Activated T-helper 1 cell treated with anti-CD3 and anti-CD28 coated beads, Interleukin-2, amount 50 U/mL, for 16 hours (primary cell): Measurements from ENCODE around the gene SUPT3H.

ENCODE experiments used
- DNase-seq, 2 donors: peaks; one replicate each; pipeline ENCODE4 v3.0.0-alpha.2; 2020; ENCODE audit warnings: low read depth in 1 of 2, low spot score in 1 of 2

SUPT3H gene

DNA sequence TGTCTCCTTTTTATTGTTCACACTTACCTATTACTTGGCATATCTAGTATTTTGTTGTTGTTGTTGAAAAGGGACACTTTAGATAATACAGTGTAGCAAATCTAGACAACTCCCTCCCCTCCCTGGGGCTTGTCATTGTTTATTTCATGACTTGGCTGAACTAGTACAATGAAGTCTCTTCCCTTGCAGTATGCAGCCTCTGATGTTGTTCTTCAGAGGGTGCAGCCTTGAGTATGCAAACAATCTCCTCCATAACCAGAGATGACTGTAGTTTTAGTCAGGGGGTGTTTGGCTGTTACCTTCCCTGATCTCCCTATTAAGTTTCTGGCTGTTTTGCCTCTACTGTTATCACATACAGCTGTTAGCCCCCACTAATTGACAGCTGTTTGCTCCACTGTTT, 365.0 kb downstream of the SUPT3H start:
- no peak for DNase-seq

- no peak for DNase-seq
These were observed 368.2 kb downstream of the SUPT3H start for GRCh38 chr6:45009576-45009975.

DNA sequence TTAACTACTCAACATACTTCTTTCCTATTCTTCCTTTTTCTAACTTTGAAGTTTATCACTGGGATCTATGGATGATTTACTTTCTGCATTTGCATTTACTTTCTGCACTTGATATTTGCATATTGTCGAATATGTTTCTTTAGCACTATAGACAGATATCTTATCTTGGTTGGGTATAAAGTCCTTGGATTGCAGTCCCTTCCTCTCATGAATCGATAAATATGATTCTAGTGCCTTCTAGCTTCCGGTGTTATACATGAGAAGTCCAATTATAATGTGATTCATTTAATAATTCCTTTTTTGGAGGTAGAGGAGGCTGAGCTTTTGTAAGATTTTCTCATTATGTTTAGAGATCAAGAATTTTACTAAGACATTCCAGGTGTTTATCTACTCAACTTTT, 370.8 kb downstream of the SUPT3H start:
- no peak for DNase-seq

DNA sequence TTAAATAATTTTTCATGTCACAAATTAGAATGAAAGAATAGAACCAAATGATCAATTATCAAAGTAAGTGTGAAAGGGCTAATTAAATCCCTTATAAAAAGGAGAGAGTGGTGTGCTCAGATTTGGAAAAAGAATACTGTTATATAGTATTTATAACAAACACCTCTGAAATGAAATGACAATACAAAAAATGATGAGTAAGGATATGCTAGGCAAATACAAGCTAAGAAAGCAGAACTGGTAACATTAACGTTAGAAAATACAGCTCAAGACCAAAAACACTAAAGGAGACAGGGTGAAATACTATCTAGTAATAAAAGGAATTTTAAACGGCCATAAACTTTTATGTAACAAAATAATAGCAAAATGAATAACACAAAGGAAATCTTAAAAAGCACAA, 373.8 kb downstream of the SUPT3H start:
- no peak for DNase-seq

DNA sequence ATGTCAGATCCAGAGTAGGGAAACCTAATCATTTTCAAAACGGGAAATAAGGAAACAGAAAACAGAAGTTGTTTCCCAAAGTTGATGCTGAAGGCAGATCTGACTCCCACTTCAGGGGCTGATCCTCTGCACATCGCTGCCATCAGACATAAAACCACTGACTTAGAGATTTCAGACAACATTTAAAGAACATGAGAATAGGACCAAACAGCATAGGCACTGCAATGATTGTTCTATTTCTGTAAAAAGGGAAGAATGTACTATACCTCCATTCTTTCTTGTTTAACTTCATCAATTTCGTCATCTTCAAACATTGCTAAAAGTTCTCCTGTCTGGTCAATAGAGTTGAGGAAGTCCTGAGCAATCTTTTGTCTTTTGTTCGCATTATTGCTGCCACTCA, 374.3 kb downstream of the SUPT3H start:
- DNase-seq = no peak

GRCh38 chr6:45002390-45003105, 375.2 kb downstream of the SUPT3H start:
- no peak for DNase-seq

GRCh38 chr6:45001663-45002062, 376.1 kb downstream of the SUPT3H start:
- no peak for DNase-seq

GRCh38 chr6:45000833-45001232, 376.9 kb downstream of the SUPT3H start:
- DNase-seq = no peak

GRCh38 chr6:44999066-44999465, 378.7 kb downstream of the SUPT3H start:
- no peak for DNase-seq

GRCh38 chr6:44995486-44996132, 382.1 kb downstream of the SUPT3H start:
- no peak for DNase-seq

DNA sequence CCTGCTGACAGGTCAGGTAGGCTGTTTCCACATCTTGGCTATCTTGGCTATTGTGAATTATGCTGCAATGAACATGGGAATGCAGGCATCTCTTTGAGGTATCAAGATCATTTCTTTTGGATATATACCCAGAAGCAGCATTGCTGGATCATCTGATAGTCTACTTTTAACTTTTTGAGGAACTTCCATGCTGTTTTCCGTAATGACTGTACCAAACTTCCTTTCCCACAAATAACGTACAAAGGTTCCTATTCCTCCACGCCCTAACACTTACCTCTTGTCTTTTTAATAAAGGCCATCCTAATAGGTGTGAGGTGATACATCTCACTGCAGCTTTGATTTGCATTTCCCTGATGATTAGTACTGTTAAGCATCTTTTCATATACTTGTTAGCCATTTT, 388.3 kb downstream of the SUPT3H start:
- no peak for DNase-seq

DNA sequence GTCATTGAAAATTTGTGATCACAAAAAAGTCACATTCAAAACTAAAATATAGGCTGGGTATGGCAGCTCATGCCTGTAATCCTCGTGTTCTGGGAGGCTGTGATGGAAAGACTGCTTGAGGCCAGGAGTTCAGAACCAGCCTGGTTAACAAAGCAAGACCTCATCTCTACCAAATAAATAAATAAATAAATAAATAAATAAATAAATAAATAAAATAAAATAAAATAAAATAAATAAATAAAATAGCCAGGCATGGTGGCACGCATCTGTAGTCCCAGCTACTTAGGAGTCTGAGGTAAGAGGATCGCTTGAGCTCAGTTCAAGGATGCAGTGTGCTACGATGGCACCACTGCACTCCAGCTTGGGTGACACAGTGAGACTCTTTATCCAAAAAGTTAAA, 392.7 kb downstream of the SUPT3H start:
- DNase-seq = no peak

DNA sequence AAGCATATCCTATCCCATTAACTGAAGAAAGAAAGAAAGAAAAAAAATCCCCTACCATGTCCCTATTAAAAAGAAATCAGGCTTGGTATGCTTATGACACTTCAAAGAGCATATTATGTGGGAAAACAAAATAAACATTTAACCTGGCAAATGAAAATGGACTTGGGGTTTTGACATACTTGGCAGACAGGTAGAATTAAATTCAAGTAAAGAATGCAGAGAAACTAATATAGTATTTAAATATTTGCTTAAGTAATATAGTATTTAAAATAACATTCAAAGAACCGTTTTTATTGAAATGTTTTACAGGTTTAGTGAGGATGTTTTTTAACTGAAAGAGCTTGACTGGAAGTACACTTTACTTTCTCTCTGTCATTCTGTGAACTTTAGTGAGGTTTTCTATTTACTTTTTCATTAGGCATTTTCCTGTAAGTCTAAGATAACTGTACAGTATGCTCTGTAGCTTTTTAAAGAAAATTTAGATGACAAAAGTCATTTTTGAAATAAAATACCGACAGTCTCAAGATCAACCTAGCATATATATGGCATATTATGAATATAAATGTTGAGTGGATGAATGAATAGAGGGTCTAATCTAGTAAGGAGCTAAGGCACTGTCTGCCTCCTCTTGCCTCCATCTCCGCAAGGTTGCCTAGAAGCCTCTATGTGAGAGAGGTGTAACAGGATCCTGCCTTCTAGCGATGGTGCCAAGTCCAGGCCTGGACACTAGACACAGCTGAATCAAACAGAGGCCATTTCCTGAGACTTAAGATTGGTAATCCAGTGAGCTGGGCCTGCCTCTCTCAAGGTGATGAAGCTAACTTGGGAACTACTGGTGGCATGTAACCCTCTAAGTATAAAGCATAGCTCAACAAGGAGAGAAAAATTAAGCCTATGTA, 394.0 kb downstream of the SUPT3H start:
- DNase-seq = no peak

DNA sequence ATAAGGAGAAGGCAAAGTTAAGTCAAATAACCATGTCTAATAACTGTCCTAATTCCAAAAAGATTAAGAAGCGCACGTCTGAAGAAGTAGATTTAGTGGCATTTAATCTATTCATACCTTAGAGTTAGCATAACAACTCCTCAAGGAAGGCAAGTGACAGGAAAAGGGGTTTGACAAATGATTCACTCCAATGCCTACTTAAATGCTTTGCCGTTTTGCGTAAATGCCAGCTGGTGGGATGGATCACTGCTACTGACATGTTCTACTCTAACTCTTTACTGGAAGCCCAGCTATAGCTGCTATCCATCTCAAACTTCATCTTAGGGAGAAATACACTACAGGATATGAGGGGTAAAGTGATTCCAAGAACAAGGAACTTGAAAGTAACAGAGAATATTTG, 396.9 kb downstream of the SUPT3H start:
- DNase-seq = no peak

DNA sequence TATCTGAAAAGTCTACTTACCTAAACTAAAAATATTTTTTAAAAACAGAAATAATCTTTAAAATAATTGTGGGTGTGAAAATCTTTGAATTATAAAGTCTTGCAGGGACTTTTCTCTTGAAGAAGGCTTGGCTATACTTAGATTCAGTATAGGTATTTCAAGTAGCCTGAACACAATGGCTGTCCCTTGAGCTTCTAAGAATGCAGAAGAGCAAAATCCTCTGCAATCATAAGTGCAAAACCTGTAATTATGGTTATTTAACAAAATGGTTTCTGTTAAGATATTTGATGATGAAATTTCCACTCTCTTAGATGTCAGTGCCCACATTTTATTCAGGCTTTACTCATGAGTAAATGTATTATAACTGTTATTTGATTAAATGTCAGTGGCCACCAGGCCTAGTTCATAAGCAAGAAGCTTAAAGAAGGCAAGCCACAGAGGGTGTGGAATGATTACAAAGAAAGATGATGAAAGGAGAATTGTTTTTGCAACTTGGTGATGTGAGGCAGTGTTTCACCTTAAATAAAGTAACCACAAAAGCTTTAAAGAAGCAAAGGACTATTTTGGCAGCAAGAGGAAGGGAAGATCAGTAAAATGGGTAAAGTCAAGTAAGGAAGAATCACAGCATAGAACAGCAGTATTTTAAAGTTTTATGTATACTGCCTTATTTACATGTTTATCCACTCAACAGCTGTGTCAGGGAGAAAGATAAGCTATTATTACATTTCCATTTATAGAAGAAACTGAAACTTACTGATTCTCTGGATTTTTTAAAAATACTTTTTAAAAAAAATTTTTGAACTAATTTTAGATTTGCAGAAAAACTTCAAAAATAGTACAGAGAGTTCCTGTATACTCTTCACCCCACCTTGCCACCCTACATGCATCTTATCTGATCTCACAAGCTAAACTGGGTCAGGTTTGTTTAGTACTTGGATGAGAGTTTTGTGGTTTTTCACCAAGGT, 400.8 kb downstream of the SUPT3H start:
- DNase-seq = no peak

DNA sequence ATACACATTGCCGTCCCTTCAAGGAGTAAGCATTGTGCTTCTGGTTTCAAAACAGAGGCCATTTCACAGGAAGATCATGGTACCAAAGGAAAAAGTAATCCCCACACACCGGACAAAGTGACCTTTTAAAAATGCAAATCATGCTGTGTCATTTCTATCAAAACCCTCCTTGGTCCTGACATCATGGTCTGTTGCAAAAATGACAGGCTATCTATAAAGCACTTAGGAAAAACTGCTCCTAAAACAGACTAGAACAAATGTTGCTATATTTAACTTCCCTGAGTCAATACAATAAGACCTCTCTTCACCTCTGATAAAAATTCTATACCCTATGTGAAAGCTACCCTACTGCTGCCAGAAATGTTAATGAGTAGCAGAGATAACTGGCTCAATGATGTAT, 403.2 kb downstream of the SUPT3H start:
- no peak for DNase-seq

- DNase-seq = no peak
These were observed 405.0 kb downstream of the SUPT3H start for GRCh38 chr6:44972709-44973108.

DNA sequence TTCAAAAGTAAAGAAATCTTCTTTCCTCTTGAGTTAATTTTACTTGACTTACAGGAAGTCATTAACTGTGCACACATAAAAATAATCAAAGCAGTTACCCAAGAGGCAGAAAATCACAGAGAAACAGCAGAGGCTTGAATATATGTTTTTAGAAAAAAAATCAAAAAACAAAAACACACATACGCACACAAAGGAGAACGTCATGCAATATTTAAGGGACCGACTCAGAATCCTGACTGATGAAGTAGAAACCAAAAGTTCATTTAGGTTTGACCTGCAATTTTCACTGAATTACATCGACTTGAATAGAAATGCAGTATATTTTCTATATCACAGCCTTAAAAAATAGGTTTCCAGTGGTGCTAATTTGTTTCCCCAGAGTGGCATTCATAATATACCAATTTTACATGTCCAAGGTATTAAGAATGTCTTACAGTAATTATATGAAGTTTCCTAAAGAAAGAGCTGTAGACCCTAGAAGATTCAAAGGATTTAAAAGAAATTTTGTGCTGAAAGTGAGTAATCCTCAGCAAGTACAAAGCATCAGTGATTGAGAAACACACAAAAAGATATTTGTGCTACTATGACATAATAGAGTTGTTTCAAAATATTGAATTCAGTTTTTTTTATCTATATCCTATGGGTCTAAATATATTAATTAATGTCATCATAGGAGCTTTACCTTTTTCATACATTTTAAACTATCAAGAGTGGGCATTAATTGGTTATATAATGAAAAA, 408.1 kb downstream of the SUPT3H start:
- DNase-seq = no peak

GRCh38 chr6:44967481-44967880, 410.3 kb downstream of the SUPT3H start:
- no peak for DNase-seq

DNA sequence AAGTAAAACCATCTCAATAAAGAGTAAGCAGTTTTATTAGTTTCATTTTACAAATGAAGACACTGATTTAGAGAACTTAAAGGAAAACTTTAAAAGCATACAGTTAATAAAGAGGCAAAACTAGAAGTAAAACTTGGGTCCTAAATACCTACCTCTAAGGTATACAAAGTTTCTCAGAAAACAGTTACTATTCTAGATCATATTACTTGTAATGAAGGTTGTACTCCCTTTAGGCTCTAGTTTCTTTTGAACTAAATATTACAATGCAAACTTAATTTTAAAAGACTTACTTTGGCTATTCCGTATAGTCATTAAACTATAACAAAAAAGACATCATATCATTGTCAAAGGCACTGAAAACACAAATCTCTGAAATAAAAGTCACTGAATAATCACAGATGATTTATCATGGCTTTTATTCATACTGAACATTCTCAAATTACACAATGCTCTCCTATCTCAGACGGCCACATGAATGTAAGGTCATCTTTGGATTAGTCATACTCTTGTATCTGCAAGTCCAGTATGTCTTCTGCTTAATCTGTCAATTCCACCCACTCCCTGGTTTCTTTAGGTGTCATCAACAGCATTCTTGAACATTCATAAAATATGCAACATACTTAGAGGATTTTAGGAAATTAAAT, 411.2 kb downstream of the SUPT3H start:
- DNase-seq = no peak
